Transverse colon (tissue), 4 donors: ENCODE data around the gene LYZL4. TPM values are rescaled to one million over a fixed set of nuclear protein-coding genes. Genes with fewer than 3 reads are reported as not detected.

Source experiments
- DNase-seq: peaks from one replicate; pipeline ENCODE4 v3.0.0-alpha.2; 2019
- H3K27ac ChIP-seq, 4 donors: fragments of 200-600 bp; sonication (generic); 2 replicates each; pipeline ENCODE4 v1.5.1; 2016 to 2018; ENCODE audit warnings: inconsistent platforms in 4 of 4
- H3K27me3 ChIP-seq: fragments of 200-600 bp; sonication (generic); 2 replicates; pipeline ENCODE4 v1.5.1; 2017; ENCODE audit warnings: inconsistent platforms
- H3K36me3 ChIP-seq, 4 donors: fragments of 200-600 bp; sonication (generic); 2 replicates each; pipeline ENCODE4 v1.5.1; 2017 to 2019; ENCODE audit warnings: inconsistent platforms in 4 of 4
- H3K4me1 ChIP-seq, 4 donors: fragments of 200-600 bp; sonication (generic); 2 replicates each; pipeline ENCODE4 v1.5.1; 2017 to 2020; ENCODE audit warnings: inconsistent platforms in 4 of 4
- H3K4me3 ChIP-seq, 4 donors: fragments of 200-600 bp; sonication (generic); 1 replicate in 1 of 4; 2 replicates in 3 of 4; pipeline versions ENCODE4 v1.5.1 to v1.6.1; 2017 to 2019; ENCODE audit warnings: inconsistent platforms in 4 of 4
- H3K9me3 ChIP-seq, 2 donors: fragments of 200-600 bp; sonication (generic); 2 replicates each; pipeline ENCODE4 v1.5.1; 2017 to 2019; ENCODE audit warnings: inconsistent platforms in 2 of 2
- EP300 ChIP-seq: sonication (generic); formaldehyde crosslinking; IDR thresholded peaks from one replicate; pipeline ENCODE4 v1.6.1; 2017; ENCODE audit warnings: antibody characterized with exemption, low read depth
- POLR2A ChIP-seq: fragments of 450-650 bp; IDR thresholded peaks from one replicate; pipeline ENCODE4 v1.6.1; 2016; ENCODE audit warnings: antibody characterized with exemption, mild to moderate bottlenecking, moderate library complexity
- POLR2AphosphoS5 ChIP-seq, 3 donors: sonication (generic); formaldehyde crosslinking; IDR thresholded peaks; one replicate each; pipeline ENCODE4 v1.6.1; 2016; ENCODE audit warnings: antibody characterized with exemption in 3 of 3
- WGBS, 2 donors: methylation state at CpG; one replicate each; pipeline ENCODE4 v1.1.5; 2018; ENCODE audit warnings: low coverage in 1 of 2; 5-methylcytosine and 5-hydroxymethylcytosine counted together
- in situ Hi-C, 4 donors: fragments of 200-750 bp; cut with MboI; loops; one replicate each; pipeline versions ENCODE4 v1.15.0 to v1.15.1; 2017; ENCODE audit warnings: low sequenced_read_pairs in 3 of 4, low pct_ligation_motif_present in 1 of 4, low pct_unique_long_range_greater_than_20kb in 1 of 4
- intact Hi-C: fragments of 100-400 bp; cut with DNase I; formaldehyde crosslinking; loops from one replicate; pipeline ENCODE4 v1.15.1; 2023; ENCODE audit warnings: low total_unique reads
- total RNA-seq, 4 donors: library from RNA; depleted of rRNA; stranded (reverse); fragments of >200 nt; gene quantifications; one replicate each; pipeline ENCODE4 v1.1.0, GENCODE V29; 2016
- TF ChIP-seq, protein P1 (sequence below), 5 experiments: fragments of 200-600 bp in 3 of 5; fragments of 450-650 bp in 2 of 5; sonication (generic) in 3 of 5; IDR thresholded peaks; 1 replicate in 2 of 5; 2 replicates in 3 of 5; pipeline ENCODE4 v1.5.1; 2016 to 2017; ENCODE audit warnings: antibody characterized with exemption in 5 of 5, inconsistent platforms in 3 of 5, mild to moderate bottlenecking in 2 of 5, moderate library complexity in 1 of 5

Gene LYZL4
- total RNA-seq, 4 donors from 2014 or later, result not detected

GRCh38 chr3:42405857-42406256 is 4.6 kb downstream of the LYZL4 start:
- WGBS, 2 donors, result 93% methylated on average over 7 of the region's 7 CpGs; no CpG with 5 or more reads in 1 of the 2 donors
- intact Hi-C loops, result no loop called here
- in situ Hi-C loops, result no loop called here

GRCh38 chr3:42403737-42404136 is 6.7 kb downstream of the LYZL4 start:
- in situ Hi-C loops, result no loop called here
- intact Hi-C loops, result no loop called here
- no peaks in the 10 kb centered on the region for H3K27me3 ChIP-seq
- WGBS, 2 donors, result 53 to 66% methylated on average over 3 of the region's 3 CpGs
- no peaks in the 10 kb centered on the region for H3K4me1 ChIP-seq
- H3K36me3 ChIP-seq, result no peaks in the 10 kb centered on the region
- no peak overlapping the region for H3K27ac ChIP-seq
- DNase-seq, result no peak
- no peaks in the 10 kb centered on the region for H3K9me3 ChIP-seq
- TF ChIP-seq POLR2AphosphoS5 (IDR thresholded peaks at IDR 0.05), result no peak
- TF ChIP-seq POLR2A, result no peak
- TF ChIP-seq, protein P1, sequence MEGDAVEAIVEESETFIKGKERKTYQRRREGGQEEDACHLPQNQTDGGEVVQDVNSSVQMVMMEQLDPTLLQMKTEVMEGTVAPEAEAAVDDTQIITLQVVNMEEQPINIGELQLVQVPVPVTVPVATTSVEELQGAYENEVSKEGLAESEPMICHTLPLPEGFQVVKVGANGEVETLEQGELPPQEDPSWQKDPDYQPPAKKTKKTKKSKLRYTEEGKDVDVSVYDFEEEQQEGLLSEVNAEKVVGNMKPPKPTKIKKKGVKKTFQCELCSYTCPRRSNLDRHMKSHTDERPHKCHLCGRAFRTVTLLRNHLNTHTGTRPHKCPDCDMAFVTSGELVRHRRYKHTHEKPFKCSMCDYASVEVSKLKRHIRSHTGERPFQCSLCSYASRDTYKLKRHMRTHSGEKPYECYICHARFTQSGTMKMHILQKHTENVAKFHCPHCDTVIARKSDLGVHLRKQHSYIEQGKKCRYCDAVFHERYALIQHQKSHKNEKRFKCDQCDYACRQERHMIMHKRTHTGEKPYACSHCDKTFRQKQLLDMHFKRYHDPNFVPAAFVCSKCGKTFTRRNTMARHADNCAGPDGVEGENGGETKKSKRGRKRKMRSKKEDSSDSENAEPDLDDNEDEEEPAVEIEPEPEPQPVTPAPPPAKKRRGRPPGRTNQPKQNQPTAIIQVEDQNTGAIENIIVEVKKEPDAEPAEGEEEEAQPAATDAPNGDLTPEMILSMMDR (IDR thresholded peaks at IDR 0.05), result no peak
- TF ChIP-seq EP300, result no peak
- no peak overlapping the region for H3K4me3 ChIP-seq

More at GRCh38 chr3:42405857-42406256, 4.6 kb downstream of the LYZL4 start:
- TF ChIP-seq POLR2AphosphoS5 (IDR thresholded peaks at IDR 0.05) (no peak), POLR2A (no peak), EP300 (no peak)
- TF ChIP-seq, protein P1 (IDR thresholded peaks at IDR 0.05), result no peak
- no peaks in the 10 kb centered on the region for H3K27me3 ChIP-seq
- no peak overlapping the region for H3K4me3 ChIP-seq
- H3K36me3 ChIP-seq, result no peaks in the 10 kb centered on the region
- H3K9me3 ChIP-seq, result no peaks in the 10 kb centered on the region
- no peaks in the 10 kb centered on the region for H3K4me1 ChIP-seq
- no peak overlapping the region for H3K27ac ChIP-seq
- DNase-seq, result no peak

DNA sequence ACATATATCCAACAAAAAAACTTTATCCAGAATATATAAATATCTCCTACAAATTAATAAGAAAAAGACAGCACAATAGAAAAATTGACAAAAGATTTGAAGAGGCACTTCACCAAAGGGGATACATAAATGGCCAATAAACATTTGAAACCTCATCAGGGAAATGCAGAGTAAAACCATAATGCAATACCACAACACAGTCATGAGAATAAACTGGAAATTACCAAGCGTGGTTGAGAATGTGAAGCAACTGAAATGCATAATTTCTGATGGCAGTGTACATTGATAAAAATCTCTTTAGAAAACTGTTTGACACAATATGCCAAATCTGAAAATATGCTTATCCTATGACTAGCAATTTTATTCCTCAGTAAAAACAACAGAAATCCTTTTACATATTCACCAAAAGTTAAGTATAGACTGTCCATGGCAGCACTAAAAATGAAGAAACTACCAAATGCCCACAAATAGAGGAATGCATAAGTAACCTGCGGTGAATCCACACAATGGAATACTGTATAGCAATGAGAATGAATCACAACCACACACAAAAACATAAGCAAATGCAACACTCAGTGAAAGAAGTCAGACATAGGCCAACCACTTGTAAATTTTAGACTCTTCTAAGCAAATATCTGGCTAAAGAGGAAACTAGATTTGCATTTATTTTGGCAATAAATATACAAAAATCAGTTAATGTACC is 7.9 kb downstream of the LYZL4 start:
- H3K4me1 ChIP-seq, result no peaks in the 10 kb centered on the region
- H3K27ac ChIP-seq, result no peak overlapping the region
- WGBS, 2 donors, result 67 to 100% methylated on average over 2 of the region's 2 CpGs
- no peaks in the 10 kb centered on the region for H3K36me3 ChIP-seq
- in situ Hi-C loops, result no loop called here
- no peak for DNase-seq
- H3K4me3 ChIP-seq, result no peak overlapping the region
- intact Hi-C loops, result no loop called here
- TF ChIP-seq EP300, result no peak
- TF ChIP-seq, protein P1 (IDR thresholded peaks at IDR 0.05), result no peak
- no peak for TF ChIP-seq POLR2A
- TF ChIP-seq POLR2AphosphoS5 (IDR thresholded peaks at IDR 0.05), result no peak
- no peaks in the 10 kb centered on the region for H3K9me3 ChIP-seq
- no peaks in the 10 kb centered on the region for H3K27me3 ChIP-seq

GRCh38 chr3:42398080-42398479 is 12.3 kb downstream of the LYZL4 start:
- WGBS, 2 donors, result 63 to 67% methylated on average over 1 to 3 of the region's 3 CpGs
- H3K4me3 ChIP-seq, result no peak overlapping the region
- H3K27ac ChIP-seq, result no peak overlapping the region
- no peak for TF ChIP-seq POLR2AphosphoS5 (IDR thresholded peaks at IDR 0.05)
- TF ChIP-seq, protein P1 (IDR thresholded peaks at IDR 0.05), result no peak
- intact Hi-C loops (no loop called here), in situ Hi-C loops (no loop called here)
- H3K4me1 ChIP-seq, result no peaks in the 10 kb centered on the region
- H3K9me3 ChIP-seq, result no peaks in the 10 kb centered on the region
- no peaks in the 10 kb centered on the region for H3K27me3 ChIP-seq
- no peak for DNase-seq
- no peaks in the 10 kb centered on the region for H3K36me3 ChIP-seq
